IPS-20b (cell line): ENCODE measurements around the gene LPAR3.

Experiments
- H3K27ac ChIP-seq: one replicate; pipeline ENCODE4 v1.5.1; 2013; ENCODE audit warnings: low read length
- H3K27me3 ChIP-seq: 2 replicates; pipeline ENCODE4 v1.6.1; 2013; ENCODE audit warnings: mild to moderate bottlenecking, low read length, inconsistent platforms; ENCODE audit not compliant: insufficient read depth
- H3K36me3 ChIP-seq: 2 replicates; pipeline ENCODE4 v1.6.1; 2013; ENCODE audit warnings: low read depth, mild to moderate bottlenecking, inconsistent platforms, low read length, moderate library complexity; ENCODE audit not compliant: insufficient read depth
- H3K4me1 ChIP-seq: 2 replicates; pipeline ENCODE4 v1.6.1; 2013; ENCODE audit warnings: mild to moderate bottlenecking, control low read depth, inconsistent platforms, low read length, moderate library complexity; ENCODE audit not compliant: insufficient read depth
- H3K4me3 ChIP-seq: 2 replicates; pipeline ENCODE4 v1.5.1; 2013; ENCODE audit warnings: mild to moderate bottlenecking, low read length, inconsistent platforms
- H3K9ac ChIP-seq: 2 replicates; pipeline ENCODE4 v1.6.1; 2013; ENCODE audit warnings: low read depth, mild to moderate bottlenecking, inconsistent platforms, low read length, moderate library complexity
- H3K9me3 ChIP-seq: 2 replicates; pipeline ENCODE4 v1.6.1; 2013; ENCODE audit warnings: mild to moderate bottlenecking, low read depth, low read length, inconsistent platforms; ENCODE audit not compliant: insufficient read depth

The LPAR3 gene

DNA sequence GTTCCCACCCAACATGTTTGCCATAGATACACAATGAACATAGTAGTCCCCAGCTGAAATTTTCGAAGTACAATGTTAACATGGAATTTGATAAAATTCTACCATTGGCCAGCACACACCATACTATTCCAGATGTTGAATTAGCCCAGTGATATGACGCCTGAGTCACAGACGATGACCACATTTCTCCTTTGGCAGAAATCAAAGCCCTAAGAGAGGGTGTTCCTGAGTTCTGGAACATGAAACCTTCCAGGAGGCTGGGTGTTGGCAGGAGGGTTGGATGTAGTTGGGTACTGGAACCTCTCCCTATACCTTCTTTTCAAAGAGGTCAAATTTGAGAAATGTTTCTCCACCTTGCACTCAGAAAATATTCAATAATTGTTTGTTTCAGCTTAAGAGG lies 37.8 kb downstream of the LPAR3 start:
- no peaks in the 10 kb centered on the region for H3K27me3 ChIP-seq
- no peak overlapping the region for H3K4me3 ChIP-seq
- peaks cover 18% of the 10 kb centered on the region; the same call in 1 of the 2 replicates for H3K36me3 ChIP-seq
- no peak overlapping the region for H3K9ac ChIP-seq
- H3K4me1 ChIP-seq, result no peaks in the 10 kb centered on the region
- no peak overlapping the region for H3K27ac ChIP-seq
- no peaks in the 10 kb centered on the region for H3K9me3 ChIP-seq

DNA sequence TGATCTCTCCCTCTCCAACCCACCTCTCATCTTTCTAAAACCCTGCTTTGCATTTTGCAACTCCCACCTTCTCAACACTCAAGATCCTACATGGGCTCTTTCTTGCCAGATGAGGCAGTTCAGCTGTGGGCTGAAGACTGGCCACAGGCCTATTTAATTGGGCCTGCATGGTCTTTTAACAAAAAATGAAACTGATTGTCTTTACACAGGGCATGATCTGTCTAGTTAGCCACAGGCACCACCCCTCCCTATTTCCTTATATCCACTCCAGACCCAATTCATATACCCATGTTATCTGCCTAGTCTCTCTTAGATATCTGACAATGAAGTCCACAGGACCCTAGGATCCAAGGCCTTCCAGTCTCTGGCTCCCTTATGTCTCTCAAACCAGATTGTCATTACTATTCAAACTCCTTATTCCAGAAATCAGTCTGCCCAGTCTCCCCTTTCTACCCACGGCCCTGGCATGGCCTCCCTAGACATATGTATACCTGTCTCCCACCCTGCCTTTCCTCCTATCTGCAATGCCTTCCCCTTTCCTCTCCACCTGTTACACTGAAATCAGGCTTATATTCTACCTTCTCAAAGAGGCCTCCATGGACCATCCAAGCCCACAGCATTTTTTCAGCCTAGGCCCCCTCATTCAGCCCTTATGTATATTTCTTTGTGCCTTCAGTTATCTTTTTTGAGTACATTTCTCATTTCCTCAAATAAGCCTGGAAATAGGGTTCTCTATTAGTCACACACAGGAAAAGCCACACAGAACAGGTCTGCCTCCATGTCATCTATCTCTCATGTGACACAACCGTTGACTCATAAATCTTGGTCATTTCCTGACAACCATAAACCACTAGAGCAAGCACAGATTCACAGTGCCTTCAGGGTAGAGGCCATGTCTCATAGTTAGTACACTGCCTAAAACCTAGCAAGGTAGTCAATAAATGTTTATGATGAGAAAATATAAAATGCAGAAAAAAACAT lies 39.0 kb downstream of the LPAR3 start:
- Histone ChIP-seq H3K27me3 (no peaks in the 10 kb centered on the region), H3K4me3 (no peak overlapping the region), H3K4me1 (no peaks in the 10 kb centered on the region), H3K9ac (no peak overlapping the region), H3K36me3 (peaks cover 14% of the 10 kb centered on the region; the same call in 1 of the 2 replicates), H3K9me3 (no peaks in the 10 kb centered on the region), H3K27ac (no peak overlapping the region)

DNA sequence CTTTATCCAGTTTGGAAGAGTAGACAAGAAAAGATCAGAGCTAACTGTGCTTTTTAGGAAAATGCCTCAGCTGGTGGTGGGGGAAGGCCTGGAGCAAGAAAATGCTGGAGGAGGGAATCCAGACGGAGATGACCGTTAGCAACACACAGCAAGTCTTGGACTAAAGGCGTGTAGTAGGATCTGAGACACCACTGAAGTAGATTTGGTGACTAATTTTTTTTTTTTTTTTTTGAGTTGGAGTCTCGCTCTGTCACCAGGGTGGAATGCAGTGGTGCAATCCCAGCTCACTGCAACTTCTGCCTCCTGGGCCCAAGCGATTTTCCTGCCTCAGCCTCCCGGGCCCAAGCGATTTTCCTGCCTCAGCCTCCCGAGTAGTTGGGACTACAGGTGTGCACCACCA lies 41.2 kb downstream of the LPAR3 start:
- Histone ChIP-seq H3K27me3 (no peaks in the 10 kb centered on the region), H3K9ac (no peak overlapping the region), H3K27ac (no peak overlapping the region), H3K4me3 (no peak overlapping the region), H3K36me3 (peaks cover 7% of the 10 kb centered on the region; the same call in 1 of the 2 replicates), H3K4me1 (no peaks in the 10 kb centered on the region), H3K9me3 (no peaks in the 10 kb centered on the region)

DNA sequence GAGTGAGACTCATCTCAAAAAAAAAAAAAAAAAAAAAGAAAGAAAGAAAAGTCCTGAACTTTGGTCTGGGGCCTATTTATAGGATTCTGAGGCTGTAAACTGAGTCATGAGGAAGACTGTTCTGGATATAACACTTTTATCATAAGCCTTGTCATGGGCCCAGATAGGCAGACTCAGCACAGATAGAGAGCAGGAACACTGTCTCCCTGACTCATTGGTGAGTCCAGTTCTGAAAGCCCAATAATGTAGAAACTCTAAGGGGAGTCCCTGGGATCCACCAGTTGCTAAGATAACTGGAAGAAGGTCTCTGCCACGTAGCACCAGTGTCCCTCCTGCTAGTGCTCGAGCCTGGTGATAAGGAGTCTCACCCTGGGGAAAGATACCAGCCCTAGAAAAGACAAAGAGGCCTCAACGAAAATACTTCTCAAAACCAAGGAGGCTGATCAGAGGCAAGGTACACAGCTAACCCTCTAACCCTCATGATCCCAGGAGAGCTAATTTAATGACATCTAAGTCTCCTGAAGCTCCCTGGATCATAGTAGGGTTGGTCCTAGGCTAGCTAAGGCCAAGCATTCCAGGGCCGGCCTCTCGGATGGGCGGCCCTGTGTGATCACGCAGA lies 43.5 kb downstream of the LPAR3 start:
- Histone ChIP-seq H3K4me1 (no peaks in the 10 kb centered on the region), H3K36me3 (peaks cover 5% of the 10 kb centered on the region; the same call in 1 of the 2 replicates), H3K27ac (no peak overlapping the region), H3K9me3 (no peaks in the 10 kb centered on the region), H3K4me3 (no peak overlapping the region), H3K27me3 (no peaks in the 10 kb centered on the region), H3K9ac (no peak overlapping the region)

DNA sequence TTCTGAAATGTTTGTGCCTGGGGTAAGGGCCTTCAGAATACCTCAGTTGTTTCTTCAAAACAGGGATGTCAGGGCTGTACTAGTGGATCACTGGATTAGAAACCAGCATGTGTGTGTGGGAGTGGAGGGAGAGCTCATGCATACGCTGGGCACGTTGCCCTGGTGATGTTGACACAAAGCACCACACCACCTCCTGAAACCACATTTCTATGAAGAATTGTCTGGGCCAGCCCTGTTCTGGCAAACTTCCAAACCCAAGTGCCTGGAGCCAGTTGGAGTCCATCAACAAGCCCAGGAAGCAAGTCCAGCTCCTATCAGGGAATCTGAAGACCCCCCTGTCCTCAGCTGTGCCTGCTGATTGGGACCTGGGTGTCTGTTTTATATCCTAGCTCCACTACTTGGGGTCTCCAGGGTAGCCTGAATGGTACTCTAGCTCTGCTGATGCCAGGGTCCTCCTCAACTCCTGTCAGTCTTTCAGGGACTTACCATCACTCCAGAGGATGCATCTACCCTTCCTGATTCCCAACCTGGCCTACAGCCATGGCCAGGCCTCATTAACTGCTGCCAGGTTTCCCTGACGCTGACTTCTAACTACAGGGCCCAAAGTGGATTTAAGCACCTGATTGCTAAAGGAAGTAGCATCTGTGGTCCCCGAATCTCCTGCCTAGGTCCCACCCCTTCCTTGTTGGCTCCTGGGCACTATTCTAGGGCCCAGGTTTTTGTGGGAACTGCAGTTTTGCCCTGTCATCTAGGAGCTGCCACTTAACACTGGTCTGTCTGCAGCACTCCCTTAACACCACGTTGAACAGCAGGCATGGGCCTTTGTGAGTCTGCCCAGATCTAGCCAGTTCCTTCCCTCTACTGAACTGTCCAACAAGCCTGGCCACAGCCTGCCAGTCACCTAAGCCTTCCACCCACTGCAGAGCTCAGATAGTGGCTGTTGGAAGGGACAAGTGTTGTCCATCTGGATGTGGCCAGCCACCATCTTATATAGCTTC lies 45.5 kb downstream of the LPAR3 start:
- Histone ChIP-seq H3K9me3 (no peaks in the 10 kb centered on the region), H3K27ac (no peak overlapping the region), H3K27me3 (no peaks in the 10 kb centered on the region), H3K9ac (no peak overlapping the region), H3K36me3 (peaks cover 4% of the 10 kb centered on the region; the same call in 1 of the 2 replicates), H3K4me3 (no peak overlapping the region), H3K4me1 (no peaks in the 10 kb centered on the region)

DNA sequence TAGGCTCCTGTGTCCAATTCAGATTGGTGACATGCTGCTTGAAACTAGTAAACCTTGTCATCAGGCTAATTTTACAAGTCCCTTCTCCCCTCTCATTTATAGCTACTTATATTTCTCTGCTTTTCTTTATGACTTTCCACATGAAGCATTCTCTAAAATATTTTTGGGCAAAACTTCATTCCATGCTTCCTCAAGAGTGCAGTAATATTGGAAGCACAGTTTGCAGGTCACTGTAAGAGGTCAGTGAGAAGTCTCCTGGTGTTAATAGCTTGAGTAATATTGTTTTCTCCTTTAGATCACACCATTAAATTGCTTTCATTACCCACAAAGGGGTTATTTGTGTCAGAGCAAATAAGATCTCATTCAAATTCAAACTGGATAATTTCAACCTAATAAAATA lies 46.6 kb downstream of the LPAR3 start:
- no peaks in the 10 kb centered on the region for H3K9me3 ChIP-seq
- H3K9ac ChIP-seq, result no peak overlapping the region
- H3K4me1 ChIP-seq, result no peaks in the 10 kb centered on the region
- no peak overlapping the region for H3K4me3 ChIP-seq
- no peaks in the 10 kb centered on the region for H3K27me3 ChIP-seq
- no peaks in the 10 kb centered on the region for H3K36me3 ChIP-seq
- H3K27ac ChIP-seq, result no peak overlapping the region

DNA sequence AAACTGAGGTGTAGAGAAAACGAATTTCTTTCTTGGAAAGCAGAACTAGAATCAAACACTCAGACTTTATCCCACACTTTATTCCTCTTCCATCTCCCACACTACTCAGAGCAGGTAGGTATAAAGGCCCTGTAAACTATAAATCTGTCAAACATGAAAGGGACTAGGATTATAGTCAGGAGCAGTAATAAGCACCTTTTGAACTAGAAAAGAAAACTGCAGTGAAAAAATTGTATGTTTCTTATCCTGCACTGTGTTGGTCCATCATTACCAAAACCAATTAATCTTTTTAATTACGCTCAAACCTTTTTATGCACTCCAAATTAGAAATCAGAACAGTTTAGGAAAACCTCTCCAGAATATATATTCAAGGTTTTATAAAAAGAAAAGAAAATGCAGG lies 47.6 kb downstream of the LPAR3 start:
- no peaks in the 10 kb centered on the region for H3K4me1 ChIP-seq
- H3K27me3 ChIP-seq, result no peaks in the 10 kb centered on the region
- H3K9me3 ChIP-seq, result no peaks in the 10 kb centered on the region
- H3K27ac ChIP-seq, result no peak overlapping the region
- no peak overlapping the region for H3K9ac ChIP-seq
- no peak overlapping the region for H3K4me3 ChIP-seq
- no peaks in the 10 kb centered on the region for H3K36me3 ChIP-seq

DNA sequence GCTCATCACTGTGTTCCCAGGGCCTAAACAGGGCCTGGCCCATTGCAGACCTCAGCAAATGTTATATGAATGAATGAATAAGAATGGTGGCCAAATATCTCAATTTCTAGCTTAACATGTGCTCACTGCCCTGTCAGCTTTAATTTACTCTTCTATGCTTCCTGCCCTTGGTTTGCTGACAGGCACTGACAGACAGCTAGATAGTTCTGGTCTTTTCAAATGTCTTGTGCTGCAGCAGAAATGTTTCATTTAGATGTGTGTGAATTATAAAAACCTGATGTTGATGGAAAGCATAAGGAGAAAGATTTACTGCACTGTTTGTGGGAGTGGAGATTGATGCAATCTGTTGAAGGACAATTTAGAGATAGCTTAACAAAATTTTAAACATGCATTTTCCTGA lies 48.9 kb downstream of the LPAR3 start:
- Histone ChIP-seq H3K4me1 (no peaks in the 10 kb centered on the region), H3K36me3 (no peaks in the 10 kb centered on the region)

DNA sequence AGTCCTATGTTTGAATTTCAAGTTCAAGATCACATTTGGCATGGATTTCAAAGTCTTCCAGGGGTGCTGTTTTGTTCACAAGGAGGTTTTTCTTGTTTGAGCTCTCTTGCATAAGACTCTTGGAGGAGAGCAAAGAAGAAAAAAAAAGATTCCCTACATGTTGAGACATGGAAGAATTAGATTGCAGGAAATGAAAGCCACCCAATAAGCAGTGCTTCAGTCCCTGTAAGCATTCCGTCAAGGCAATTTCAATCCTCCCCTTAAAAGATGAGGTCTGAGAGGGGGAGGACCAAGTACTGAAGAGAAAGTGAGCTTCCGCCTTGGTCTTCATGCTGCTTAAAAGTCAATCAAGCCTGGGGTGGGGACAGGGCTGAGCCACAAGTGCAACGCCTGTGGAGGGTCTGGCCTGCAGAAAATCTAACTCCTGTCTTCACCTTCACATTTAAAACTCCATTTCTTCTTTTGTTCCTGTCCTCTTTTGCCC lies 50.2 kb downstream of the LPAR3 start:
- H3K27me3 ChIP-seq, result no peaks in the 10 kb centered on the region

More for the DNA sequence above, 48.9 kb downstream of the LPAR3 start:
- H3K27ac ChIP-seq, result no peak overlapping the region
- H3K9me3 ChIP-seq, result no peaks in the 10 kb centered on the region
- no peak overlapping the region for H3K4me3 ChIP-seq
- H3K9ac ChIP-seq, result no peak overlapping the region
- no peaks in the 10 kb centered on the region for H3K27me3 ChIP-seq

DNA sequence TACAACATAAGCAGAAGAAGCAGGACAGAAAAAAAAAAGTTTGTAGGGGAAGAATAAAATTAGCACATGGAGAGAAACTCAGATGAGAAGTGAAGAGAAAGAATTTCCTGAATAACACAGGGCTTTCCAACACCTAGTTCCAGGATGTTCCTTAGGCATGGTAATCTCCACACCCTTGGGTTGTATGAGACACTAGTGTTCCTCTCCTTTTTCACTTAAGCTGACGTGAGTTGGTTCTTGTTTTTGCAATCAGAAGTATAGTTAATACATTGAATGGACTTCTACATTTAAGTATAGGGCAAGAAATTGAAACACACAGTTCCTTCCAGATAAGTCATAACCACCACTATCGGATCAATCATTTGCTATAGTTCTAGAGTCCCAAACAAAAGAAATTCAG lies 51.0 kb downstream of the LPAR3 start:
- Histone ChIP-seq H3K4me3 (no peak overlapping the region), H3K9me3 (no peaks in the 10 kb centered on the region), H3K9ac (no peak overlapping the region), H3K27me3 (no peaks in the 10 kb centered on the region), H3K36me3 (no peaks in the 10 kb centered on the region), H3K4me1 (no peaks in the 10 kb centered on the region), H3K27ac (no peak overlapping the region)

More for the DNA sequence above, 50.2 kb downstream of the LPAR3 start:
- H3K4me3 ChIP-seq, result no peak overlapping the region
- H3K27ac ChIP-seq, result no peak overlapping the region
- no peaks in the 10 kb centered on the region for H3K4me1 ChIP-seq
- H3K9ac ChIP-seq, result no peak overlapping the region
- no peaks in the 10 kb centered on the region for H3K9me3 ChIP-seq
- no peaks in the 10 kb centered on the region for H3K36me3 ChIP-seq

DNA sequence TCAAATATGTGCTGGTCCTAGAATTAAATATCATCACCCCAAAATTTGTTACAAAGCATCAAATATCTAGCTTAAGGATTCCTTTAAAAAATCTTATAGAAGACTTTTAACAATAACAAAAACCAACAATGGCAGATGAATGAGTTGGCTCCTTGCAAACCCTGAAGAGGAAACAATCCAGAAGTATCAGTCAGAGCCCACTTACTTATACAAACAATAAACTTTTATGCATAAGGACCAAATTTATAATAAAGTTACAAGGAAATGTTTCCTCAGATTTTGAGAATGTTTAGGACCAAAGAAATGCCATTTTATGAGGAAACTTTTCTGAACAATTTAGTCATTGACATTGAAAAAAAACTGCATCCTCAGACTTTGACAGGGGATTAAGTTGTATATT lies 52.7 kb downstream of the LPAR3 start:
- no peak overlapping the region for H3K9ac ChIP-seq
- no peaks in the 10 kb centered on the region for H3K36me3 ChIP-seq

More for the DNA sequence above, 52.7 kb downstream of the LPAR3 start:
- no peak overlapping the region for H3K27ac ChIP-seq
- H3K27me3 ChIP-seq, result no peaks in the 10 kb centered on the region
- H3K4me3 ChIP-seq, result no peak overlapping the region
- no peaks in the 10 kb centered on the region for H3K4me1 ChIP-seq
- no peaks in the 10 kb centered on the region for H3K9me3 ChIP-seq
